GM21447 (cell line): Measurements from ENCODE around the gene GPX2.
"Not testable (repeated sequence)": the region's sequence is repeated elsewhere in the genome, so short reads cannot be mapped to it uniquely, and the experiment has no call there.

Experiments used
- ATAC-seq: cut with Tn5 transposase; IDR thresholded peaks from one replicate; pipeline ENCODE4 v1.9.1; 2021; ENCODE audit not compliant: unreplicated experiment

The GPX2 gene

DNA sequence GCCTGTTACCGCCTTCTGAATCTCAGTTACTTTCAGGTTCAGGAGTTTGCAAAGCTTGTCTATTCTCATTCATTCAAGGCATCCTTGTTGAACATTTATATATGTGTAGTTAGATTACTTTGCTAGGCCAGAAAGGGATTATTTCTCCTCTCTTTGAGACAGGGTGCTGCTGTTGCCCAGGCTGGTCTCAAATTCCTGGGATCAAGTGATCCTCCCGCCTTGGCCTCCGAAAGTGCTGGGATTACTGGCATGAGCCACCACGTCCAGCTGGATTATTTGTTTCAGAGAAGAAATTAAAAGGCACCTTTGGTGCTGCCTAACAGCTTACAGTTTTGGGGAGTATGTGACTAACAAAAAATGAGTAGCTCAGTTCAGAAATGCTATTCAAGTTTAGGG, 27.5 kb downstream of the GPX2 start:
- ATAC-seq = no peak

DNA sequence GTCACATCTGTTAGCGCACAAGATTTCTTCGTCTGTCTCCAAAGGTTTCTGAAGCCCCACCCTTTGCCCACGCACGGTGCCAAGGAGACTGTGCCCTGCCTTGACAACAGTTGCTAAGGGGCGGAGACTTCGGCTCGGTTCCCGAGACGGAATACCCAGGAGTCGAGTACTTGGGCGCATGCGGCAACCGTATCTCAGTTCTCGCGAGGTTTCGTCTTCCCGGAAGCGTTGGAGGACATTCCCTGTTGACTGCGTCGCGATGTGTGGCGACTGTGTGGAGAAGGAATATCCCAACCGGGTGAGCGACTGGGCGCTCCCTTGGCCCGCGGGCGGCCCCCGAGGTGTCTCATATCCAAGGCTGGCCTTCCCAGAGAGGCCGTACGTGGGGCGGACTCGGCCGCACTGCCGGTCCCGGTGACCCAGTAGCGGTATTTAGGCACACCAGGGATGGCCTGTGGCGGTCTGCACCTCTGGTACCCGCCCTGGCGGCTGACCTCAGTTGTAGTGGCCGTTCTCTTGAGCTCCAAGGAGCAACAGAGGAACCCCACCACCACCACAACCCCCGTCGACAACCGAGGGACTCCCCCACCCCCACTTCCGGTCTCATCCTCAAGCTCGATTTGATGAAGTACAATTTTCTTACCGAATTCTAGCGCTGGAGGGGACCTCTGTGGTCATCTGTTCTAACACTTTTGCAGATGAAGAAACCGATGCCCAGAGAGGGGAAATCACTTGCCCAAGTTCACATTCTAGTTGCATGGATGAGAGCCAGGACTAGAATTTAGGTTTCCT, 28.1 kb downstream of the GPX2 start, which contains the start of gene CHURC1:
Gene CHURC1 (plus strand): TSS at position 219 of the 792 bp plus-strand sequence. CDS start 41 bp downstream, at position 260.
- peak; percentile 98 for ATAC-seq

DNA sequence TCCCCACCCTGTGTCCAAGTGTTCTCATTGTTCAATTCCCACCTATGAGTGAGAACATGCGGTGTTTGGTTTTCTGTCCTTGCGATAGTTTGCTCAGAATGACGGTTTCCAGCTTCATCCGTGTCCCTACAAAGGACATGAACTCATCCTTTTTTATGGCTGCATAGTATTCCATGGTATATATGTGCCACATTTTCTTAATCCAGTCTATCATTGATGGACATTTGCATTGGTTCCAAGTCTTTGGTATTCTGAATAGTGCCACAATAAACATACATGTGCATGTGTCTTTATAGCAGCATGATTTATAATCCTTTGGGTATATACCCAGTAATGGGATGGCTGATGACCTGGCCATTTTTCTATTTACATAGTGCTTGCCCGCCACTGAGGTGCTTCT, 29.1 kb downstream of the GPX2 start:
- ATAC-seq = not testable (repeated sequence)

DNA sequence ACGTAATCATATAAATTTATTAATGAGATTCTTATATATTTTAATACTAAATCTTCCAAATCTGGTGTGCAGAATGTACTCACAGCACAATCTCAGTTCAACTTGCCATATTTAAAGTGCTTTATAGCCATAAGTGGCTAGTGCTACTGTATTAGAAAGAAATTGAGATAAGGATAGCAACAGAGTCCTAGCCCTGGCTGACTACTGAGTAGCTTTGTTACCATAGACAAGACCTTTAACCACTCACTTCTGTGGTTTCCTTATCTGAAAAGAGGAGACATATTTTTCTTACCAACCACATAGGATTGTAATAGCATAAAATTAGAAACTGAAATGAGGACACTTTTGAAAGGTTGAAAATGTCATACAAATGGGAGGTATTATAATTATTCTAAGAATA, 30.3 kb downstream of the GPX2 start:
- no peak for ATAC-seq

DNA sequence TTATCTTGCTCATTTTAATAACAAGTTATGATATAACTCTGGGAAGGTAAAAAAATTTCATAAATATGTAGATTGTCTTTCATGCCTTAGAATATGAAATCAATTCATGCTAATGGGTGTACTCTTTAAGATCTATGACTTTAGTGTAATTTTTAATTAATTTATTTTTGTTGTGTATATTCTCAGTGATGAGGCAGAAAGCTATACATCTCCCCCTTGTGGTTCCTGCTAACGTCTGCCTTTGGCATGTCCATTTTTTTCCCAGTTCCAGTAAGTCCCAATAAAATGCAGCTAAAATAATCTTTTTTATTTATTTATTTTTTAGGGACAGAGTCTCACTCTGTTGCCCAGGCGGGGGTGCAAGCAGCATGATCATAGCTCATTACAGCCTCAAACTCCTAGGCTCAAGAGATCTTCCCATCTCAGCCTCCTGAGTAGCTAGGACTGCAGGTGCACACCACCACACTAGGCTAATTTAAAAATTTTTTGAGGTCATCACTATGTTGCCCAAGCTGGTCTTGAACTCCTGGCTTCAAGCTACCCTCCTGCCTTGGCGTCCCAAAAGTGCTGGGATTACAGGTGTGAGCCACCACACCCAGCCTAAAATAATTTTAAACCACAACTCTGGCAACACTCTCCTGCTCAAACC, 31.6 kb downstream of the GPX2 start:
- no peak for ATAC-seq

DNA sequence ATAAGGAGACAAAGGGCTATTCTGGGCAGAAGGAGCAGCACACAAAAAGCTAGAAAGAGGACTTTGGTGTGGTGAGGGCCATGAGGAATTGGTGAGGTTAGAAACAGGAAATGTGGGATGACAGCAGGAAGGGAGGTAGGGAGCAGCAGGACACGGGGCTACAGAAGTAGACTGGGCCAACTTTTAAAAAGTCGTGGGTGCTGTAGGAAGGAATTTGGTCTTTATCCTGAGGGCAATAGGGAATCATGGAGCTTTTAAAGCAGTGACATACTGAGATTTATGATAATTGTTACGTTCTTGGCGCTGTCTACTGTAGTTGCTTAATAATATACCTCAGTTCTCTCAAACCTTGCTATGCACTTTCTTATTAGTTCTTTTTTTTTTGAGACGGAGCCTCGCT, 36.5 kb downstream of the GPX2 start:
- no peak for ATAC-seq

DNA sequence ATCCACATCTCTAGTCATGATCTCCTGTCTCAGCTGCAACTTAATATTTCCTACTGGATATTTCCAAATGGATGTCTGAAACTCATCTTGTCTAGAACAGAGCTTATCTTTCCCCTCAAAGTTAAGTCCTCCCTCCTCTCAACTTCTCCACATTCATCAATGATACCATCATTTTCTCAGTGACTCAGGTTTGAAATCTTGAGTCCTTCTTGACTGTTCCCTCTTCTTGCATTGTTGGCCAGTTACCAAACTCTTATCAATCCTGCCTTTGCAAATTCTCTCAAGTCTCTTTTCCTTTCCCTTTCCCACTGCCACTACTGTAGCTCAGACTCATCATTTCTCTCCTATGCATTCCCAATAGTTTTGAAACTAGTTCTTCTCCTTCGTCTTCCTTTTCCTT, 42.6 kb downstream of the GPX2 start:
- no peak for ATAC-seq

DNA sequence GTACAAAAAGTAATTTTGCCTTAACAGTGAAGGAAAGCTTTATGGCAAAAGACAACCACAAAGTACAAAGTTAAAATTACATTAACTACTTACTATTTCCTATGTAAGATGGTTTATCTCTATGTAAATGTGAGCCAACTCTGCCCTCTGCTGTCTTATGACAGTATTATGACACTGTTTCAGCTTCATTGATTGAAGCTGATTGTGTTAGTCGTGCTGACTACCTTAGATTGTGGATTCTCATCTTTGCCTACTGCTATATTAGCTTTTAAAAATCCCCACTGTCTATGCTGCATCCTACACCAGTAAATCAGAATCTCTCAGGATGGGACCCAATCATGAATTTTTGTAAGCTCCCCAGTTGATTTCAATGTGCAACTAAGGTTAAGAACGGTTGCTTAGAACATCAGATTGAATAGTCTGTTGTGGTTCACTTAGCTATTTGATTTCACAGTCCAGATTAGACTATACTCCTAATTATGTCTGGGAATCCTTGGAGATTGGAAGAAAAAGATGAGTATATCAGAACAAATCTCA, 50.6 kb downstream of the GPX2 start:
- ATAC-seq = no peak

DNA sequence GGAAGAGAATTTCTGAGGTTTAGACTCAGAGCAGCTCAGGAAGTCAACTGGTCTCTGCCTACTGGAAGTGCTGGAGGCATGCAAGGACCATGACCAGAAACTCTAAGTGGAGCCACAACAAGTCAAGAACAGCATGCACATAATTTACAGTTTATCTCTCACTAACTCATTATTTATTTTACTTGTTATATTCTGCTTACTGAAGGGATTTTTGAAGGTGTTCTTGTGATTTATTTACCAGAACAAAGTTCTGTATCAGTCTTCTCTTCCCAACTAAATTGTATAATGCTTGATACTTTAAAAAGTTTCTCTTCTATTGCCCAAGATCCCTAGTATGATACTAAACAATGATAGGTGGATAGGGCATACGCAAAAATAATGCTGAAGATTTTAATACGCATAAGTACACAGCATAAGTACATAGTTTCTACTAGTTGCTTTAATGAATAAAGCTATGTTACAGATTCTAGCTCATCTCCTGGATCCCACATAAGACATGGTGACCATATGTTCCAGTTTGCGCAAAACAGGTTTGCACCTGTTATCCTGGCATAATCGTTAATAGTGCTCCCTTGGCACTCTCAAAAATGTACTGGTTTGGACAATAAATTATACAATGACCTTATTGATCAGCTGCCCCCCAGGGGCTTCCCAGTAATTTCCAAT, 51.2 kb downstream of the GPX2 start:
- ATAC-seq = no peak

DNA sequence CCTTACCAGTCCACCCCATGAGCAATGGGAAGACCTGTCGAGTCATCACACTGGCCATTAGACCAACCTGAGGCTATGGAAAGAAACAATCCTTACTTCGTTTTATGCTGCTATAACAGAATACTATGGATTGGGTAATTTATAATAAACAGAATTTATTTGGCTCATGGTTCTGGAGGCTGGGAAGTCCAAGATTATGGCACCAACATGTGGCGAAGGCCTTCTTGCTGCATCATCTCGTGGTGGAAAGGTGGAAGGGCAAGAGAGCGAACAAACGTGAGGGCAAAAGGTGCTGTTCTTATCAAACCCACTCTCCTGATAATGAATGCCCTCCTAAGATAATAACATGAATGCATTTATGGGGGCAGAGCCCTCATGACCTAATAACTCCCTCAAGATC, 53.2 kb downstream of the GPX2 start:
- ATAC-seq = no peak
